Fibroblast of lung (primary cell): Measurements from ENCODE around the gene GBF1. TPM values are rescaled to one million over a fixed set of nuclear protein-coding genes. Genes with fewer than 3 reads are reported as not detected.

Experiments
- DNase-seq, 2 donors: peaks; one replicate each; pipeline versions ENCODE4 v3.0.0 to v3.0.0-alpha.2; 2010; ENCODE audit warnings: low read depth in 2 of 2
- H2AFZ ChIP-seq: 2 replicates; pipeline ENCODE4 v1.5.1; 2012; ENCODE audit warnings: low read length, control low read depth, inconsistent platforms
- H3K27ac ChIP-seq: 2 replicates; pipeline ENCODE4 v1.5.1; 2011; ENCODE audit warnings: low read length, control low read depth; ENCODE audit not compliant: insufficient read depth
- H3K27me3 ChIP-seq: 2 replicates; pipeline ENCODE4 v1.5.1; 2011; ENCODE audit warnings: mild to moderate bottlenecking, low read length; ENCODE audit not compliant: control insufficient read depth, insufficient read depth
- H3K36me3 ChIP-seq: 2 replicates; pipeline ENCODE4 v1.5.1; 2011; ENCODE audit warnings: low read length; ENCODE audit not compliant: control insufficient read depth, insufficient read depth
- H3K4me1 ChIP-seq: 2 replicates; pipeline ENCODE4 v1.5.1; 2011; ENCODE audit warnings: low read length; ENCODE audit not compliant: control insufficient read depth, insufficient read depth; ENCODE audit errors: extremely low read depth
- H3K4me2 ChIP-seq: 2 replicates; pipeline ENCODE4 v1.5.1; 2011; ENCODE audit warnings: low read length, control low read depth; ENCODE audit not compliant: insufficient read depth; ENCODE audit errors: extremely low read depth
- H3K4me3 ChIP-seq, 4 experiments: fragments of 200-600 bp in 1 of 4; sonication (generic) in 1 of 4; replicated peaks in 1 of 4; 2 replicates each; pipeline ENCODE4 v1.5.1; 2011 to 2016; ENCODE audit warnings: low read length in 4 of 4, low read depth in 3 of 4, mild to moderate bottlenecking in 3 of 4, control low read depth in 2 of 4, inconsistent platforms in 1 of 4, mixed read lengths in 1 of 4; ENCODE audit not compliant: insufficient read depth in 1 of 4; ENCODE audit errors: control extremely low read depth in 1 of 4
- H3K79me2 ChIP-seq: 2 replicates; pipeline ENCODE4 v1.5.1; 2012; ENCODE audit warnings: mild to moderate bottlenecking, low read length, inconsistent platforms; ENCODE audit not compliant: control insufficient read depth, insufficient read depth
- H3K9ac ChIP-seq: 2 replicates; pipeline ENCODE4 v1.5.1; 2011; ENCODE audit warnings: mild to moderate bottlenecking, low read length, control low read depth; ENCODE audit not compliant: insufficient read depth
- H3K9me3 ChIP-seq: 2 replicates; pipeline ENCODE4 v1.5.1; 2012; ENCODE audit warnings: low read depth, low read length; ENCODE audit not compliant: control insufficient read depth, insufficient read depth
- H4K20me1 ChIP-seq: 2 replicates; pipeline ENCODE4 v1.5.1; 2011; ENCODE audit warnings: low read length; ENCODE audit not compliant: control insufficient read depth, insufficient read depth; ENCODE audit errors: extremely low read depth
- EZH2 ChIP-seq: IDR thresholded peaks from 2 replicates; pipeline ENCODE4 v1.5.1; 2012; ENCODE audit warnings: low read length, control low read depth, mild to moderate bottlenecking; ENCODE audit errors: missing control alignments
- polyA plus RNA-seq, 2 donors: library from polyadenylated mRNA; depleted of rRNA in 1 of 2; stranded (reverse) in 1 of 2; unstranded in 1 of 2; fragments of >200 nt; gene quantifications; 2 replicates each; pipeline ENCODE4 v1.2.1, GENCODE V29; 2011 to 2012; ENCODE audit warnings: missing spikeins in 1 of 2
- total RNA-seq: library from RNA; depleted of rRNA; stranded (reverse); fragments of >200 nt; gene quantifications from 2 replicates; pipeline ENCODE4 v1.2.1, GENCODE V29; 2014
- TF ChIP-seq, protein P1 (sequence below), 2 donors: IDR thresholded peaks in 1 of 2; conservative IDR thresholded peaks in 1 of 2; 1 replicate in 1 of 2; 2 replicates in 1 of 2; pipeline ENCODE4 v1.5.1; 2011 to 2012; ENCODE audit warnings: low read length in 2 of 2, control low read depth in 1 of 2, inconsistent platforms in 1 of 2, low read depth in 1 of 2, mild to moderate bottlenecking in 1 of 2

Gene GBF1
- total and polyA plus RNA-seq, 2 donors (not counting 1 experiment from before 2014, with no cell fraction given): 24.1 to 24.6 TPM

GRCh38 chr10:102241032-102241443, 4.3 kb upstream of the GBF1 start:
- Histone ChIP-seq H3K9me3 (no peaks in the 10 kb centered on the region), H2AFZ (peak overlapping the region; percentile 26), H4K20me1 (no peaks in the 10 kb centered on the region), H3K4me2 (peak overlapping the region; percentile 96), H3K36me3 (no peaks in the 10 kb centered on the region), H3K4me3 (peak overlapping the region; percentile 60 to 73 (median 67)), H3K27me3 (peaks cover 33% of the 10 kb centered on the region), H3K27ac (no peak overlapping the region), H3K4me1 (peaks cover 14% of the 10 kb centered on the region), H3K79me2 (peaks cover 6% of the 10 kb centered on the region), H3K9ac (peak overlapping the region; percentile 56)
- no peak for DNase-seq
- TF ChIP-seq, protein P1, sequence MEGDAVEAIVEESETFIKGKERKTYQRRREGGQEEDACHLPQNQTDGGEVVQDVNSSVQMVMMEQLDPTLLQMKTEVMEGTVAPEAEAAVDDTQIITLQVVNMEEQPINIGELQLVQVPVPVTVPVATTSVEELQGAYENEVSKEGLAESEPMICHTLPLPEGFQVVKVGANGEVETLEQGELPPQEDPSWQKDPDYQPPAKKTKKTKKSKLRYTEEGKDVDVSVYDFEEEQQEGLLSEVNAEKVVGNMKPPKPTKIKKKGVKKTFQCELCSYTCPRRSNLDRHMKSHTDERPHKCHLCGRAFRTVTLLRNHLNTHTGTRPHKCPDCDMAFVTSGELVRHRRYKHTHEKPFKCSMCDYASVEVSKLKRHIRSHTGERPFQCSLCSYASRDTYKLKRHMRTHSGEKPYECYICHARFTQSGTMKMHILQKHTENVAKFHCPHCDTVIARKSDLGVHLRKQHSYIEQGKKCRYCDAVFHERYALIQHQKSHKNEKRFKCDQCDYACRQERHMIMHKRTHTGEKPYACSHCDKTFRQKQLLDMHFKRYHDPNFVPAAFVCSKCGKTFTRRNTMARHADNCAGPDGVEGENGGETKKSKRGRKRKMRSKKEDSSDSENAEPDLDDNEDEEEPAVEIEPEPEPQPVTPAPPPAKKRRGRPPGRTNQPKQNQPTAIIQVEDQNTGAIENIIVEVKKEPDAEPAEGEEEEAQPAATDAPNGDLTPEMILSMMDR (conservative IDR thresholded peaks at IDR 0.05 in 1 of 2, IDR thresholded peaks at IDR 0.05 in 1 of 2; ENCODE audit: low read depth in 1 of 2, low read length in 2 of 2): no peak
- no peak for TF ChIP-seq EZH2

DNA sequence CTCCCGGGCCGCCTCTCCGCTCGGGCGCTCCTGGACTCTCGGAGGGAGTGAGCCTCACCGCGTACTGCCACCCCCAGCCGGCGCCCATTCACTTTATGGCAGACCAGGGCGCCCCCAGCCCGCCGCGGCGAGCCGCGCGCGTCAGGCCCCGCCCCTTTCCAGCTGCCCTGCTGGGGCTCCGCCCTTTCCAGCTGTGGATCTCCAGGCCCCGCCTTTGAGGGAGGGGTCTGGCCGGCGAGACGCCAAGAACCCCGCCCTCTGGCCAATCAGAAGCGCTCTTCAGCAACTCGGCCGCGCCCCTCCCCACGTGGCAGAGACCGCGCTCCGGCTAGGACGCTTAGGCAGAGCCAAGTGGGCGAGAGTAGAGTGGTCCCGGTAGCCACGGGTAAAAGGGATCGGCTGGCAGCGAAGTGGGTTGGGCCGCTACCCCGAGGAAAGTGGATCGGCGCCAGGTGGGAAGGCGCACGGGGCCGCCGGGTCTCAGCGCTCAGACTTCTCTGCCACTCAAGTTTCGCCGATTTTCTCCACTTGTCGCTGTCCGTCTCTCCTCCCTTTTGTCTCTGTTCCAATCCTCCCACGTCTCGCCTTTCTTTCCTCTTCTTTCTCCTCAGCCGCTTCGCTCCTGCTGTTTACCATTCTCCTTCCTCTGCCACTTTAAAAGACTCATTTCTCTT, 3.8 kb upstream of the GBF1 start, which contains the start of gene PITX3:
PITX3 (minus strand) TSS at position 69 of the 674 bp plus-strand sequence. CDS start 9,432 bp downstream, outside the sequence.
- Histone ChIP-seq H3K36me3 (no peaks in the 10 kb centered on the region), H3K4me3 (peak within 1 kb of the TSS; percentile 60 to 73 (median 71)), H3K27me3 (peaks cover 30% of the 10 kb centered on the region), H3K9me3 (no peaks in the 10 kb centered on the region), H3K9ac (peak within 1 kb of the TSS; percentile 56), H3K4me2 (peak within 1 kb of the TSS; percentile 96), H3K4me1 (peaks cover 14% of the 10 kb centered on the region), H3K27ac (no peak within 1 kb of the TSS), H4K20me1 (no peaks in the 10 kb centered on the region), H2AFZ (peak within 1 kb of the TSS; percentile 85), H3K79me2 (peaks cover 11% of the 10 kb centered on the region)
- TF ChIP-seq EZH2: no peak
- TF ChIP-seq, protein P1 (conservative IDR thresholded peaks at IDR 0.05 in 1 of 2, IDR thresholded peaks at IDR 0.05 in 1 of 2; ENCODE audit: low read depth in 1 of 2, low read length in 2 of 2): no peak
- peak; percentile 84 to 93 for DNase-seq

DNA sequence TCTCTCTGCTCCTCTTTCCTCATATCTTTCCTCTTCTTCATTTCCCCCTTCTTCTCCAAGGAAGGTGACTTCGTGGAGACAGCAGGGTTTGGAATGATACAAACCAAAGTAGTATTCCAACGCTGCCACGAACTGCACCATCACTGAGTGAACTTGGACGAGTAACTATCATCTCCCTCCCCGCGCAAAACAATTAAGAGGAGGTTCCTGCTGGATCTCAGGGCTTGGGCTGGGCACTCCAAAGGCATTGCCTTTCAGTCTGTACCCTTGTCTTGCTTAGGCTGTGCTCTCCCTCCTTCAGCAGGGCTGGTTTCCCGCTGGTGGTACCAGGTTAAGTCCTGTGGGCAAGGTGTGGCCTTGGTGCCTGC, 3.2 kb upstream of the GBF1 start:
- Histone ChIP-seq H4K20me1 (no peaks in the 10 kb centered on the region), H3K27ac (no peak overlapping the region), H2AFZ (peak overlapping the region; percentile 85), H3K4me3 (peak overlapping the region; percentile 60 to 73 (median 71)), H3K36me3 (no peaks in the 10 kb centered on the region), H3K27me3 (peaks cover 26% of the 10 kb centered on the region), H3K4me1 (peaks cover 18% of the 10 kb centered on the region), H3K9me3 (no peaks in the 10 kb centered on the region), H3K9ac (peak overlapping the region; percentile 56), H3K79me2 (peaks cover 16% of the 10 kb centered on the region), H3K4me2 (peak overlapping the region; percentile 96)
- DNase-seq: no peak
- TF ChIP-seq EZH2: no peak
- TF ChIP-seq, protein P1 (conservative IDR thresholded peaks at IDR 0.05 in 1 of 2, IDR thresholded peaks at IDR 0.05 in 1 of 2; ENCODE audit: low read depth in 1 of 2, low read length in 2 of 2): no peak
